ENCODE data around the gene TJP3.

DNA sequence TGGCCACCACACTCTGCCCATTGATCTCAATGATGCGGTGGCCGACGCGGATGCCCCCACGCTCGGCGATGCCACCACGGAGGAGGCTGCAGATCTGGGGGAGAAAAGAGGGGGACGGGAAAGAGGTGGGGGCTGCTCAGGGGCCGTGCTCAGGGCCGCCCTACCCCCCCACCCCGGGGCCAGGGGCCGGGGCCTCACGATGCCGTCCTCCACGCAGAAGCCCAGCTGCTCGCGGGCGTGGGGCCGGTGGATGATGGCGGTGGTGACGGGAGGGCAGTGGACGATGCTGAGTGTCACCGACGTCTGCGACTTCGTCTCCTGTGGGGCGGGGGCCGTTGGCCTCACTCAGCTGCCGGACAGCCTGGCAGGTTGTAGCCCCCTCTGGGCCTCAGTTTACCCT, 43.1 kb downstream of the TJP3 start:
- no peak for TF ChIP-seq RAD21 (IDR thresholded peaks at IDR 0.05; ENCODE audit: low read depth)
- TF ChIP-seq CREB1 (IDR thresholded peaks at IDR 0.05; ENCODE audit: low read depth) = no peak
- no peak for TF ChIP-seq EP300 (IDR thresholded peaks at IDR 0.05; ENCODE audit: borderline replicate concordance)
- TF ChIP-seq CEBPB (IDR thresholded peaks at IDR 0.05) = no peak
- no peak for TF ChIP-seq TAF1 (IDR thresholded peaks at IDR 0.05; ENCODE audit: low read depth)
- no peak for TF ChIP-seq FOXM1 (IDR thresholded peaks at IDR 0.05; ENCODE audit: borderline replicate concordance, low read depth)
- TF ChIP-seq YY1 (IDR thresholded peaks at IDR 0.05; ENCODE audit: low read depth) = no peak
- no peak for TF ChIP-seq TCF12 (IDR thresholded peaks at IDR 0.05; ENCODE audit: low read depth)
- TF ChIP-seq, protein P1, sequence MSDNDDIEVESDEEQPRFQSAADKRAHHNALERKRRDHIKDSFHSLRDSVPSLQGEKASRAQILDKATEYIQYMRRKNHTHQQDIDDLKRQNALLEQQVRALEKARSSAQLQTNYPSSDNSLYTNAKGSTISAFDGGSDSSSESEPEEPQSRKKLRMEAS (IDR thresholded peaks at IDR 0.05) = no peak
- TF ChIP-seq, protein P2, sequence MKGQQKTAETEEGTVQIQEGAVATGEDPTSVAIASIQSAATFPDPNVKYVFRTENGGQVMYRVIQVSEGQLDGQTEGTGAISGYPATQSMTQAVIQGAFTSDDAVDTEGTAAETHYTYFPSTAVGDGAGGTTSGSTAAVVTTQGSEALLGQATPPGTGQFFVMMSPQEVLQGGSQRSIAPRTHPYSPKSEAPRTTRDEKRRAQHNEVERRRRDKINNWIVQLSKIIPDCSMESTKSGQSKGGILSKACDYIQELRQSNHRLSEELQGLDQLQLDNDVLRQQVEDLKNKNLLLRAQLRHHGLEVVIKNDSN (IDR thresholded peaks at IDR 0.05) = no peak
- TF ChIP-seq, protein P3, sequence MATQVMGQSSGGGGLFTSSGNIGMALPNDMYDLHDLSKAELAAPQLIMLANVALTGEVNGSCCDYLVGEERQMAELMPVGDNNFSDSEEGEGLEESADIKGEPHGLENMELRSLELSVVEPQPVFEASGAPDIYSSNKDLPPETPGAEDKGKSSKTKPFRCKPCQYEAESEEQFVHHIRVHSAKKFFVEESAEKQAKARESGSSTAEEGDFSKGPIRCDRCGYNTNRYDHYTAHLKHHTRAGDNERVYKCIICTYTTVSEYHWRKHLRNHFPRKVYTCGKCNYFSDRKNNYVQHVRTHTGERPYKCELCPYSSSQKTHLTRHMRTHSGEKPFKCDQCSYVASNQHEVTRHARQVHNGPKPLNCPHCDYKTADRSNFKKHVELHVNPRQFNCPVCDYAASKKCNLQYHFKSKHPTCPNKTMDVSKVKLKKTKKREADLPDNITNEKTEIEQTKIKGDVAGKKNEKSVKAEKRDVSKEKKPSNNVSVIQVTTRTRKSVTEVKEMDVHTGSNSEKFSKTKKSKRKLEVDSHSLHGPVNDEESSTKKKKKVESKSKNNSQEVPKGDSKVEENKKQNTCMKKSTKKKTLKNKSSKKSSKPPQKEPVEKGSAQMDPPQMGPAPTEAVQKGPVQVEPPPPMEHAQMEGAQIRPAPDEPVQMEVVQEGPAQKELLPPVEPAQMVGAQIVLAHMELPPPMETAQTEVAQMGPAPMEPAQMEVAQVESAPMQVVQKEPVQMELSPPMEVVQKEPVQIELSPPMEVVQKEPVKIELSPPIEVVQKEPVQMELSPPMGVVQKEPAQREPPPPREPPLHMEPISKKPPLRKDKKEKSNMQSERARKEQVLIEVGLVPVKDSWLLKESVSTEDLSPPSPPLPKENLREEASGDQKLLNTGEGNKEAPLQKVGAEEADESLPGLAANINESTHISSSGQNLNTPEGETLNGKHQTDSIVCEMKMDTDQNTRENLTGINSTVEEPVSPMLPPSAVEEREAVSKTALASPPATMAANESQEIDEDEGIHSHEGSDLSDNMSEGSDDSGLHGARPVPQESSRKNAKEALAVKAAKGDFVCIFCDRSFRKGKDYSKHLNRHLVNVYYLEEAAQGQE (IDR thresholded peaks at IDR 0.05; ENCODE audit: low read depth) = no peak
- no peak for TF ChIP-seq ZBTB7A (IDR thresholded peaks at IDR 0.05; ENCODE audit: low read depth)
